HepG2 (cell line): ENCODE data around the gene XPR1. TPM values are rescaled to one million over a fixed set of nuclear protein-coding genes. Genes with fewer than 3 reads are reported as not detected.

Experiments used
- CCAR2 ChIP-seq: fragments of 200-400 bp; formaldehyde crosslinking; optimal IDR thresholded peaks from 2 replicates; pipeline ENCODE3; 2018; ENCODE audit warnings: low read depth, mild to moderate bottlenecking, low read length, moderate library complexity
- GATAD2A ChIP-seq: IDR thresholded peaks from 2 replicates; pipeline ENCODE4 v1.6.1; 2016
- HHEX ChIP-seq: IDR thresholded peaks from 2 replicates; pipeline ENCODE4 v1.6.1; 2016; ENCODE audit warnings: control low read depth
- HNRNPH1 ChIP-seq: fragments of 200-400 bp; formaldehyde crosslinking; optimal IDR thresholded peaks from 2 replicates; pipeline ENCODE3; 2017; ENCODE audit warnings: mild to moderate bottlenecking, low read depth, low read length
- HOXA9 ChIP-seq: sonication (generic); formaldehyde crosslinking; IDR thresholded peaks from 2 replicates; pipeline ENCODE4 v1.8.1; 2022; ENCODE audit warnings: missing genetic modification reagents, mild to moderate bottlenecking, moderate library complexity, borderline replicate concordance
- MBD4 ChIP-seq: IDR thresholded peaks from 2 replicates; pipeline ENCODE4 v1.6.1; 2012; ENCODE audit warnings: low read length, inconsistent platforms, borderline replicate concordance
- NBN ChIP-seq: fragments of 450-650 bp; conservative IDR thresholded peaks from 2 replicates; pipeline ENCODE4 v1.6.1; 2017
- RARA ChIP-seq: IDR thresholded peaks from 2 replicates; pipeline ENCODE4 v1.6.1; 2016; ENCODE audit warnings: missing genetic modification reagents, missing compliant biosample characterization
- RFX1 ChIP-seq: fragments of 450-650 bp; IDR thresholded peaks from 2 replicates; pipeline ENCODE4 v1.6.1; 2017
- SMAD1 ChIP-seq: sonication (generic); formaldehyde crosslinking; IDR thresholded peaks from 2 replicates; pipeline ENCODE4 v1.4.0; 2020; ENCODE audit warnings: missing genetic modification reagents, low read depth, mild to moderate bottlenecking, borderline replicate concordance
- SMAD3 ChIP-seq: sonication (generic); formaldehyde crosslinking; IDR thresholded peaks from 2 replicates; pipeline ENCODE4 v1.4.0; 2020; ENCODE audit warnings: missing genetic modification reagents
- TEAD3 ChIP-seq: optimal IDR thresholded peaks from 2 replicates; pipeline ENCODE3; 2016; ENCODE audit warnings: borderline replicate concordance
- ZNF230 ChIP-seq: sonication (generic); formaldehyde crosslinking; IDR thresholded peaks from 2 replicates; pipeline ENCODE4 v1.4.0; 2020; ENCODE audit warnings: mild to moderate bottlenecking, missing genetic modification reagents
- ZNF496 ChIP-seq: sonication (generic); formaldehyde crosslinking; IDR thresholded peaks from 2 replicates; pipeline ENCODE4 v1.8.1; 2023; ENCODE audit warnings: mild to moderate bottlenecking, moderate library complexity, missing genetic modification reagents; ENCODE audit not compliant: insufficient replicate concordance
- ZNF577 ChIP-seq: sonication (generic); formaldehyde crosslinking; IDR thresholded peaks from 2 replicates; pipeline ENCODE4 v1.4.0; 2020; ENCODE audit warnings: mild to moderate bottlenecking, low read depth, missing genetic modification reagents, borderline replicate concordance
- ZNF747 ChIP-seq: sonication (generic); formaldehyde crosslinking; IDR thresholded peaks from 2 replicates; pipeline ENCODE4 v1.8.1; 2023; ENCODE audit warnings: missing genetic modification reagents, mild to moderate bottlenecking, borderline replicate concordance
- ZSCAN31 ChIP-seq: sonication (generic); formaldehyde crosslinking; IDR thresholded peaks from 2 replicates; pipeline ENCODE4 v1.5.0; 2020; ENCODE audit warnings: low read depth, mild to moderate bottlenecking, missing genetic modification reagents
- polyA plus RNA-seq, 8 experiments: library from polyadenylated mRNA; depleted of rRNA in 3 of 8; stranded (reverse) in 7 of 8; unstranded in 1 of 8; fragments of >200 nt; fragmentation: Illumina TruSeq in 4 of 8; extraction: Trizol in 4 of 8; gene quantifications; 2 replicates each; pipeline versions ENCODE4 v1.2.1 to v1.2.3, GENCODE V29; 2011 to 2016; ENCODE audit warnings: low read depth in 4 of 8, missing spikeins in 1 of 8, mixed read lengths in 1 of 8; ENCODE audit not compliant: insufficient read depth in 1 of 8
- total RNA-seq, 5 experiments: library from RNA; depleted of rRNA; stranded (reverse); fragments of >200 nt; fragmentation: Illumina TruSeq; extraction: Trizol; gene quantifications; 2 replicates each; pipeline ENCODE4 v1.2.3, GENCODE V29; 2016; ENCODE audit warnings: low read depth in 1 of 5
- TF ChIP-seq, protein P1 (sequence below): sonication (generic); formaldehyde crosslinking; IDR thresholded peaks from 2 replicates; pipeline ENCODE4 v1.9.0; 2022; ENCODE audit warnings: missing genetic modification reagents, mild to moderate bottlenecking, borderline replicate concordance
- TF ChIP-seq, protein P2 (sequence below): sonication (generic); formaldehyde crosslinking; IDR thresholded peaks from 2 replicates; pipeline ENCODE4 v1.4.0; 2020; ENCODE audit warnings: mild to moderate bottlenecking, missing genetic modification reagents
- TF ChIP-seq, protein P3 (sequence below): sonication (generic); formaldehyde crosslinking; IDR thresholded peaks from 2 replicates; pipeline ENCODE4 v1.4.0; 2020; ENCODE audit warnings: mild to moderate bottlenecking, missing genetic modification reagents
- TF ChIP-seq, protein P4 (sequence below): sonication (generic); formaldehyde crosslinking; IDR thresholded peaks from 2 replicates; pipeline ENCODE4 v1.4.0; 2020; ENCODE audit warnings: missing genetic modification reagents, borderline replicate concordance
- TF ChIP-seq, protein P5 (sequence below): sonication (generic); formaldehyde crosslinking; IDR thresholded peaks from 2 replicates; pipeline ENCODE4 v1.4.0; 2020; ENCODE audit warnings: missing genetic modification reagents, borderline replicate concordance

The XPR1 gene
- total and polyA plus RNA-seq, 2 of the 13 experiments (the other 11 are each of a cell fraction or from before 2014, with no cell fraction given), result 22.3 to 23.6 TPM

DNA sequence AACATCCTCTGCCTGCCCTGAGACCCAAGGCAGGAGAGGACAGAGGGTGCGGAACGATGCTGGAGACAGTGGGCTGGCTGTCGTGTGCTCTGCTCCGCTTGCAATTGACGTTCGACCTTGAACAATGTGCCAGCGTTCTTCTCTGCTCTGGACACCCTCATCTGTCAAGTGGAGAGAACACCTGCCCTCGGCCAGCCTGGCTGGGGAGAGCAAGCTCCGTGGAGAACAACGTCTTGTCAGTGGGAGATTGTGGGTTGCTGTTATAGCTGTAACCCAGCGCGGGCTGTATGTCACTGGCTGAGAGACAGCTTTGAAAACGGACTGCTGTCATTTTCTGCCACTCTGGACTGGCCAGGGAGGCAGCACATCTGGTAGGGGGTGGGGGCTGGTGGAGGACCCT, 295.5 kb downstream of the XPR1 start (continued):
- TF ChIP-seq, protein P1, sequence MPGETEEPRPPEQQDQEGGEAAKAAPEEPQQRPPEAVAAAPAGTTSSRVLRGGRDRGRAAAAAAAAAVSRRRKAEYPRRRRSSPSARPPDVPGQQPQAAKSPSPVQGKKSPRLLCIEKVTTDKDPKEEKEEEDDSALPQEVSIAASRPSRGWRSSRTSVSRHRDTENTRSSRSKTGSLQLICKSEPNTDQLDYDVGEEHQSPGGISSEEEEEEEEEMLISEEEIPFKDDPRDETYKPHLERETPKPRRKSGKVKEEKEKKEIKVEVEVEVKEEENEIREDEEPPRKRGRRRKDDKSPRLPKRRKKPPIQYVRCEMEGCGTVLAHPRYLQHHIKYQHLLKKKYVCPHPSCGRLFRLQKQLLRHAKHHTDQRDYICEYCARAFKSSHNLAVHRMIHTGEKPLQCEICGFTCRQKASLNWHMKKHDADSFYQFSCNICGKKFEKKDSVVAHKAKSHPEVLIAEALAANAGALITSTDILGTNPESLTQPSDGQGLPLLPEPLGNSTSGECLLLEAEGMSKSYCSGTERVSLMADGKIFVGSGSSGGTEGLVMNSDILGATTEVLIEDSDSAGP (CRISPR knock-in tag), result peak; percentile 29; the same call in 1 of the 2 replicates
- TF ChIP-seq CCAR2 (no peak), RFX1 (no peak), SMAD3 (CRISPR knock-in tag) (no peak), ZSCAN31 (no peak), ZNF230 (CRISPR knock-in tag) (no peak), ZNF577 (no peak), SMAD1 (no peak), RARA (CRISPR knock-in tag) (no peak), ZNF747 (no peak), TEAD3 (peak; percentile 27), MBD4 (no peak), ZNF496 (CRISPR knock-in tag) (no peak), GATAD2A (CRISPR knock-in tag) (peak; percentile 54; the same call in 1 of the 2 replicates), HHEX (CRISPR knock-in tag) (no peak), HNRNPH1 (no peak), NBN (no peak), HOXA9 (0 out of 2 replicates have a peak, but pooled peaks have one; percentile 49)
- TF ChIP-seq, protein P2, sequence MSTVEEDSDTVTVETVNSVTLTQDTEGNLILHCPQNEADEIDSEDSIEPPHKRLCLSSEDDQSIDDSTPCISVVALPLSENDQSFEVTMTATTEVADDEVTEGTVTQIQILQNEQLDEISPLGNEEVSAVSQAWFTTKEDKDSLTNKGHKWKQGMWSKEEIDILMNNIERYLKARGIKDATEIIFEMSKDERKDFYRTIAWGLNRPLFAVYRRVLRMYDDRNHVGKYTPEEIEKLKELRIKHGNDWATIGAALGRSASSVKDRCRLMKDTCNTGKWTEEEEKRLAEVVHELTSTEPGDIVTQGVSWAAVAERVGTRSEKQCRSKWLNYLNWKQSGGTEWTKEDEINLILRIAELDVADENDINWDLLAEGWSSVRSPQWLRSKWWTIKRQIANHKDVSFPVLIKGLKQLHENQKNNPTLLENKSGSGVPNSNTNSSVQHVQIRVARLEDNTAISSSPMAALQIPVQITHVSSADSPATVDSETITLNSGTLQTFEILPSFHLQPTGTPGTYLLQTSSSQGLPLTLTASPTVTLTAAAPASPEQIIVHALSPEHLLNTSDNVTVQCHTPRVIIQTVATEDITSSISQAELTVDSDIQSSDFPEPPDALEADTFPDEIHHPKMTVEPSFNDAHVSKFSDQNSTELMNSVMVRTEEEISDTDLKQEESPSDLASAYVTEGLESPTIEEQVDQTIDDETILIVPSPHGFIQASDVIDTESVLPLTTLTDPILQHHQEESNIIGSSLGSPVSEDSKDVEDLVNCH (CRISPR knock-in tag), result no peak
- TF ChIP-seq, protein P3, sequence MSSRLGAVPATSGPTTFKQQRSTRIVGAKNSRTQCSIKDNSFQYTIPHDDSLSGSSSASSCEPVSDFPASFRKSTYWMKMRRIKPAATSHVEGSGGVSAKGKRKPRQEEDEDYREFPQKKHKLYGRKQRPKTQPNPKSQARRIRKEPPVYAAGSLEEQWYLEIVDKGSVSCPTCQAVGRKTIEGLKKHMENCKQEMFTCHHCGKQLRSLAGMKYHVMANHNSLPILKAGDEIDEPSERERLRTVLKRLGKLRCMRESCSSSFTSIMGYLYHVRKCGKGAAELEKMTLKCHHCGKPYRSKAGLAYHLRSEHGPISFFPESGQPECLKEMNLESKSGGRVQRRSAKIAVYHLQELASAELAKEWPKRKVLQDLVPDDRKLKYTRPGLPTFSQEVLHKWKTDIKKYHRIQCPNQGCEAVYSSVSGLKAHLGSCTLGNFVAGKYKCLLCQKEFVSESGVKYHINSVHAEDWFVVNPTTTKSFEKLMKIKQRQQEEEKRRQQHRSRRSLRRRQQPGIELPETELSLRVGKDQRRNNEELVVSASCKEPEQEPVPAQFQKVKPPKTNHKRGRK (CRISPR knock-in tag), result no peak
- TF ChIP-seq, protein P4, sequence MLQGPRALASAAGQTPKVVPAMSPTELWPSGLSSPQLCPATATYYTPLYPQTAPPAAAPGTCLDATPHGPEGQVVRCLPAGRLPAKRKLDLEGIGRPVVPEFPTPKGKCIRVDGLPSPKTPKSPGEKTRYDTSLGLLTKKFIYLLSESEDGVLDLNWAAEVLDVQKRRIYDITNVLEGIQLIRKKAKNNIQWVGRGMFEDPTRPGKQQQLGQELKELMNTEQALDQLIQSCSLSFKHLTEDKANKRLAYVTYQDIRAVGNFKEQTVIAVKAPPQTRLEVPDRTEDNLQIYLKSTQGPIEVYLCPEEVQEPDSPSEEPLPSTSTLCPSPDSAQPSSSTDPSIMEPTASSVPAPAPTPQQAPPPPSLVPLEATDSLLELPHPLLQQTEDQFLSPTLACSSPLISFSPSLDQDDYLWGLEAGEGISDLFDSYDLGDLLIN (CRISPR knock-in tag), result no peak
- TF ChIP-seq, protein P5, sequence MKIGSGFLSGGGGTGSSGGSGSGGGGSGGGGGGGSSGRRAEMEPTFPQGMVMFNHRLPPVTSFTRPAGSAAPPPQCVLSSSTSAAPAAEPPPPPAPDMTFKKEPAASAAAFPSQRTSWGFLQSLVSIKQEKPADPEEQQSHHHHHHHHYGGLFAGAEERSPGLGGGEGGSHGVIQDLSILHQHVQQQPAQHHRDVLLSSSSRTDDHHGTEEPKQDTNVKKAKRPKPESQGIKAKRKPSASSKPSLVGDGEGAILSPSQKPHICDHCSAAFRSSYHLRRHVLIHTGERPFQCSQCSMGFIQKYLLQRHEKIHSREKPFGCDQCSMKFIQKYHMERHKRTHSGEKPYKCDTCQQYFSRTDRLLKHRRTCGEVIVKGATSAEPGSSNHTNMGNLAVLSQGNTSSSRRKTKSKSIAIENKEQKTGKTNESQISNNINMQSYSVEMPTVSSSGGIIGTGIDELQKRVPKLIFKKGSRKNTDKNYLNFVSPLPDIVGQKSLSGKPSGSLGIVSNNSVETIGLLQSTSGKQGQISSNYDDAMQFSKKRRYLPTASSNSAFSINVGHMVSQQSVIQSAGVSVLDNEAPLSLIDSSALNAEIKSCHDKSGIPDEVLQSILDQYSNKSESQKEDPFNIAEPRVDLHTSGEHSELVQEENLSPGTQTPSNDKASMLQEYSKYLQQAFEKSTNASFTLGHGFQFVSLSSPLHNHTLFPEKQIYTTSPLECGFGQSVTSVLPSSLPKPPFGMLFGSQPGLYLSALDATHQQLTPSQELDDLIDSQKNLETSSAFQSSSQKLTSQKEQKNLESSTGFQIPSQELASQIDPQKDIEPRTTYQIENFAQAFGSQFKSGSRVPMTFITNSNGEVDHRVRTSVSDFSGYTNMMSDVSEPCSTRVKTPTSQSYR (CRISPR knock-in tag), result no peak
